Measurements from ENCODE around the gene ZNF740. TPM values are rescaled to one million over a fixed set of nuclear protein-coding genes. Genes with fewer than 3 reads are reported as not detected.
A peak's percentile ranks its signal among the peaks of the same experiment; 100 is the strongest.

ZNF740 gene
- total RNA-seq, 1 donor from 2014 or later = 51.0 TPM

DNA sequence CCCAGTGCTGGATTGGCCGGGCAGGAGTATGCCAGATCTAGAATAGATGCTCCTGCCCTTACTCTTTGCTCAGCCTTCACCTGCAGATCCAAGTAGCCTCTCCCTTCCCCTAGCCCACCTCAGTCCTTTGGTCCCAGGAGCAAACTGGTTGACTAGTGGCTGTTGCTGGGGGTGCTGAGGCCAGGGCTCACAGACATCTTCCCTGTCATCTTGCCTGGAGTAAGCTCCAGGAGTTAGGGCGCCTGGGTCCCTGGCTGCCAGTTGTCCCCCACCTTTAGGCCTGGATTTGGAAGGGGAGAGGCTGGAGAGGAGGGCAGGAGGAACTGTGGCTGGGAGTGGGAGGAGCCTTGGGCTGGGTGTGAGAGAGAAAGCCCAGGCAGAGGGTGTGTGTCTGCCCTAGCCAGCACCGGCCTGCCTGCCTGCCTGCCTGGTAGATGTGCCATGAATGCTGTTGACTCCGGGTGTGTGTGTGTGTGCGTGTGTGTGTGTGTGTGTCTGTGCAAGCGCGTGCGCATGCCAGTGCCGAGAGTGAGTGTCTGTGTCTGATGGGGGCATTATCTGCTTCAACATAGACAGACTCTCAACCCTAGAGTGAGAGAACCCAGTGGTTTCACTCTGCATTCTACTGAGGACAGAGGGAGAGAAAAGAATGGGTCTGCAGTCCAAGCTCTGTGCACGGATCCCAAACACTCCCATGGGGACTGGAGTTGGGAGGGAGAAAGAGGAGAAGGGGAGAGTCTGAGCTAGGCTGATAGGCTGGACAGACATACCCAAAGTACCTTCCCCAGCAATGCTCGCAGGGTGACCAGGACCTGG, 52.3 kb downstream of the ZNF740 start:
- intact Hi-C loops (cut with DNase I) = no loop called here
- DNase-seq (ENCODE audit: low spot score) (no peak), ATAC-seq (peak; percentile 82)

DNA sequence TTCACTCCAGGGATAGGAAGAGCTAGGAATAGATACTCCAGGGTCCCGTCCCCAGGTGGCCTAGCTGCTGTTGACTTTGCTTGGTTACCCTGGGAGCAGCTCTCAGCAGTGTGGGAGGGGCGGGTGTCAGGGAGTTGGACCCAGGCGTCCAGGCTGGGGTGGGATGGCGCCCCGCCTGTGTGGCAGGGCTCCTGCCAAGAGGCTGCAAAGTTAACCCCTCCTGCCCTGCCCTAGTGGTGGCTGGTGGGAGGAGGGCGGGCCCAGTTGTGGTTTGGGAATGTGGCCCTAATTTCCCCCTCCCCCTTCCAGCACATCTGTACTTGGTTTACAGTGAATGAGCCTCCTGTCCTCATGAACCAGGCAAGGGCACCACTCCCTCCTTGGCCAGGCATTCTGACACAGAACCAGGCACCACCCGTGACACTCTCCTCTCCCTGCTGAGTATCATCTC, 53.2 kb downstream of the ZNF740 start:
- no peak for DNase-seq (ENCODE audit: low spot score)
- intact Hi-C loops (cut with DNase I) = no loop called here
- no peak for ATAC-seq

- ATAC-seq = no peak
- no peak for DNase-seq (ENCODE audit: low spot score)
- intact Hi-C loops (cut with DNase I) = no loop called here
Measured at GRCh38 chr12:53234271-53234914, 53.9 kb downstream of the ZNF740 start.

GRCh38 chr12:53235164-53235563, 54.6 kb downstream of the ZNF740 start:
- intact Hi-C loops (cut with DNase I) = no loop called here
- no peak for ATAC-seq
- no peak for DNase-seq (ENCODE audit: low spot score)

DNA sequence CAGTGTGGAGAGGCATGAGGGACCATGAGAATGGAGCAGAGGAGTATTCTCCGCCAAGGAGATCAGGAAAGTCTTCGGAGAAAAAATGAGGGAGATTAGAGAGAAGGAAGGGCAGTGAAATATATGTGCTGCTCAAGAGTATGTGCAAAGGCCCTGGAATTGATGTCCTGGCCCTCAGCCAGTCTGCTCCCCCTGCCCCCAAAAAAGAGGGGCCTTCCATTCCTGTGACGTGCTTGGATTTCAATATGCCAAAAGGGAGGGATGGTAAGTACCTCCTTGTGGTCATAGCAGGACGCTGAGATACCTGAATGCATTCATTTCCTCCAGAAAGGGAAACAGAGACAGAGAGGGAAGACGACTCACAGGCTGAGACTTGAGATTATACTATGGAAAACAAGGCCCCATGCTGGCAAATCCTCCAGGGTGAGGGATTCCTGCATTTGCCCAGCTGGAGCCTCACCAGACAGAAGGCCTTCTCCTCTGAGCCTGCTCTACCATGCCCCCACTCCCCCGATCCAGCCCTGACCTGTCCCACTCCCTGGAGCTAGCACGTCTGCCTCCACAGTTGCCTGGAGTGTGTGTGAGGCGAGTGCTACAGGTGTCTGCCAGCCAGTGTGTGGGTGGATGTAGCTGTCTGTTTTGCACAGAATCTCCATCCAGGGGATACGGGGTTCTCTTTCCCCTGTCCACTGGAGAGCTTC, 55.4 kb downstream of the ZNF740 start:
- intact Hi-C loops (cut with DNase I) = no loop called here
- no peak for ATAC-seq
- no peak for DNase-seq (ENCODE audit: low spot score)

DNA sequence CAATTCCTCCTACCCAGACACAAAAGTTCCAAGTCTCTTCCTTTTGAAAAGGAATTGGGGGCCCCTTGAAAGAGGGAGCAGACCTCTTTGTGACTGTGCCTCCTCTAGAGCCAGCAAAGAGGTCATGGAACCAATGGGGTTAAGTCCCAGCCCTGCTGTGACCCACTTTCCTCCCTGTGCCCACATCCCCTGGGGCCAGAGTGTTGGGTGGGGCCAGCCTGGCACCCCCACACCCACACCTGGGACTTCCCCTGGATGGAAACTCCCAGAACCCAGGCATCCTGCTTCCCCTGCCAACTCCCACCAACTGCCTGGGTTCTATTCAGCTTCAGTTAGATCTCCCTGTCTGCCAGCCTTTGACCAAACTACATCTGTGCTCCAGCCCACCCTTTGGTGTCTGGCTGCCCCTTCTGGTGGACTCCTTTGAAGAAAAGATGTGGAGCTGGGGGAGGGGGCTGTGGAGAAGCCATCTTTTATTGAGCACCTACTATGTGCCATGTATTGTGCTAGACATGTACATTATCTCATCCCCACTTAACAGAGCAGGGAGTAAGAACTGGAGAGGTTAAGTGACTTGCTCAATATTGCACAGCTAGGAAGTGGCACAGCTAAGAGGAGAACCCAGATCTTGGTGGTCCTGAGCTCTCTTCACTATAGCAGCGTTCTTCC, 56.1 kb downstream of the ZNF740 start:
- intact Hi-C loops (cut with DNase I) = no loop called here
- ATAC-seq (no peak), DNase-seq (ENCODE audit: low spot score) (no peak)

- ATAC-seq (no peak), DNase-seq (ENCODE audit: low spot score) (no peak)
- intact Hi-C loops (cut with DNase I) = no loop called here
Measured at GRCh38 chr12:53239643-53240258, 59.2 kb downstream of the ZNF740 start.

DNA sequence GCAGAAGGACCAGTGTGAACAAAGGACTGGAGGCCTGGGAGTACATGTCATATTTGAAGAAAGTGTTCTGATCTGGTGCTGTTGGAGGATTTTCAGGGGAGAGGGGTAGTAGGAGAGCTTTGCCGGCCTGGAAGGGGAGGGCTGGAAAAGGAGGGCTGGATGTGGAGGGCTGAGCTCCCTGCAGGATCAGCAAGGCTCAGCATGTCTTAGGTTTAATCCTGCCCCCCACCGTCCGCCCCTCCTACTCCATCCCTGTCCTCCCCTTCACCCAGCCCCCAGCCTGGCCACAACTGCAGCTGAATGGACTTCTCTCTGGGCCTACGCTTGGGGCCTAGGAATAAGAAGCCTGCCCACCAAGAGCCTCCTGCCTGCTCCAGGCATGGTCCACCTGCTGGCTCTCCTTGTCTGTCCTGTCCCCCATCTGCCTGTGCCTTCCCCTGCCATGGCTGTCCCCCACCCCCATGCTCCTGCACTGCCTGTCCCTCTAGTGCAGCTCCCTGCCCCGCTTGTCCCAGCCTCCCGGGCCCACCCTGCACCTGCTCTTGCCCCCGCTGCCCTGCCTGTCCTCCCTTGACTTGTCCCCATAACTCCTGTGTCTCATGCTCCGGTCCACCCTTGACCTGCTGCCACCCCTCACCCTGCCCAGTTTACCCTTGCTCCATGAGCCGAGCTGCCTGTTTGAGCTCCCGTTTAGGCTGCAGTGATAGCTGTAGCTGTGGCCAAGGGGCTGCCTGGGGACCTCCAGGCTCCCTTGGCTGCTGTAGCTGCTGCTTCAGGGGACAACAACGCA, 61.3 kb downstream of the ZNF740 start:
- intact Hi-C loops (cut with DNase I) = no loop called here

DNA sequence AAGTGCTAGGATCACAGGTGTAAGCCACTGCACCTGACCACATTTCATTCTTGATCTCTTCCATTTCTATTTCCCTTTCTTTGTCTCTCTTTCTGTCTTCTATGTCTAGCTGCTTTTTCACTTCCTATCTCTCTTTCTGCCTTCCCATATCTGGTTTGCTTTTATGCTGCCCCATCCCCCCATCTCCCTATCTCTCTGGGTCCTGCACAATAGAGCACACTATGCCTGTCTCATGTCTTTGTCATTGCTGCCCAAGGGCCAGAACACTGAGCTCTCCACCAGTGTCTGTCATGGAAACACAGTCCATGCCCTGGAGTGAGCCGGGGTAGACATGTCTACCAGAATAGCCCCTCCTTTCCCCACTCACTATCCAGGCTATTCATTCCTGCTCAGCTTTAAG, 63.8 kb downstream of the ZNF740 start:
- ATAC-seq (no peak), DNase-seq (ENCODE audit: low spot score) (no peak)
- intact Hi-C loops (cut with DNase I) = no loop called here

More for the DNA sequence above, 61.3 kb downstream of the ZNF740 start:
- DNase-seq (ENCODE audit: low spot score) (no peak), ATAC-seq (peak; percentile 28)

Other genes with a start within 250 kb of the ZNF740 start
- 8.8 TPM for gene KRT18, start 231.6 kb upstream of the ZNF740 start, total RNA-seq
- gene EIF4B, start 174.3 kb upstream of the ZNF740 start, total RNA-seq = 522 TPM
- 265 TPM for gene TNS2, start 130.7 kb upstream of the ZNF740 start, total RNA-seq
- 61.0 TPM for gene SPRYD3, start 101.3 kb upstream of the ZNF740 start, total RNA-seq
- gene IGFBP6, start 83.1 kb upstream of the ZNF740 start, total RNA-seq = 1,832 TPM
- 1.2 TPM for gene SOAT2, start 77.2 kb upstream of the ZNF740 start, total RNA-seq
- 81.7 TPM for gene CSAD, start 203 bp downstream of the ZNF740 start, total RNA-seq
- 33.4 TPM for gene ITGB7, start 26.5 kb downstream of the ZNF740 start, total RNA-seq
- 56.3 TPM for gene RARG, start 51.5 kb downstream of the ZNF740 start, total RNA-seq
- gene ESPL1, start 87.6 kb downstream of the ZNF740 start, total RNA-seq = 1.2 TPM
- 490 TPM for gene PFDN5, start 114.8 kb downstream of the ZNF740 start, total RNA-seq
- gene MYG1, start 119.0 kb downstream of the ZNF740 start, total RNA-seq = 31.9 TPM
- gene AAAS, start 140.9 kb downstream of the ZNF740 start, total RNA-seq = 41.1 TPM
- gene SP7, start 155.6 kb downstream of the ZNF740 start, total RNA-seq = 0.31 TPM
- 101 TPM for gene SP1, start 199.5 kb downstream of the ZNF740 start, total RNA-seq
- not detected for gene AMHR2, start 243.1 kb downstream of the ZNF740 start, total RNA-seq

Measured in sciatic nerve (tissue), 2 donors.